Gastroesophageal sphincter (tissue), 3 donors: ENCODE data around the gene GPX4.

Experiments used
- EP300 ChIP-seq: sonication (generic); formaldehyde crosslinking; IDR thresholded peaks from one replicate; pipeline ENCODE4 v1.6.1; 2017; ENCODE audit warnings: antibody characterized with exemption, mild to moderate bottlenecking
- POLR2A ChIP-seq, 2 donors: fragments of 450-650 bp; IDR thresholded peaks; one replicate each; pipeline ENCODE4 v1.6.1; 2017; ENCODE audit warnings: antibody characterized with exemption in 2 of 2, mild to moderate bottlenecking in 2 of 2, moderate library complexity in 1 of 2
- TF ChIP-seq, protein P1 (sequence below), 4 experiments: fragments of 200-600 bp in 2 of 4; fragments of 450-650 bp in 2 of 4; sonication (generic) in 1 of 4; IDR thresholded peaks; one replicate each; pipeline ENCODE4 v1.5.1; 2017 to 2019; ENCODE audit warnings: antibody characterized with exemption in 4 of 4, mild to moderate bottlenecking in 2 of 4, moderate library complexity in 2 of 4

- TF ChIP-seq, protein P1, sequence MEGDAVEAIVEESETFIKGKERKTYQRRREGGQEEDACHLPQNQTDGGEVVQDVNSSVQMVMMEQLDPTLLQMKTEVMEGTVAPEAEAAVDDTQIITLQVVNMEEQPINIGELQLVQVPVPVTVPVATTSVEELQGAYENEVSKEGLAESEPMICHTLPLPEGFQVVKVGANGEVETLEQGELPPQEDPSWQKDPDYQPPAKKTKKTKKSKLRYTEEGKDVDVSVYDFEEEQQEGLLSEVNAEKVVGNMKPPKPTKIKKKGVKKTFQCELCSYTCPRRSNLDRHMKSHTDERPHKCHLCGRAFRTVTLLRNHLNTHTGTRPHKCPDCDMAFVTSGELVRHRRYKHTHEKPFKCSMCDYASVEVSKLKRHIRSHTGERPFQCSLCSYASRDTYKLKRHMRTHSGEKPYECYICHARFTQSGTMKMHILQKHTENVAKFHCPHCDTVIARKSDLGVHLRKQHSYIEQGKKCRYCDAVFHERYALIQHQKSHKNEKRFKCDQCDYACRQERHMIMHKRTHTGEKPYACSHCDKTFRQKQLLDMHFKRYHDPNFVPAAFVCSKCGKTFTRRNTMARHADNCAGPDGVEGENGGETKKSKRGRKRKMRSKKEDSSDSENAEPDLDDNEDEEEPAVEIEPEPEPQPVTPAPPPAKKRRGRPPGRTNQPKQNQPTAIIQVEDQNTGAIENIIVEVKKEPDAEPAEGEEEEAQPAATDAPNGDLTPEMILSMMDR (IDR thresholded peaks at IDR 0.05), result no peak
- TF ChIP-seq POLR2A (IDR thresholded peaks at IDR 0.05) (no peak), EP300 (no peak)
Measured at GRCh38 chr19:1143828-1144399, 40.1 kb downstream of the GPX4 start.
